Stimulated activated CD4-positive, alpha-beta T cell treated with anti-CD3 and anti-CD28 coated beads, TNF-alpha, amount 100 ng/mL, for 1 hour (primary cell): ENCODE measurements around the gene UBL7.
"Not testable (repeated sequence)": the region's sequence is repeated elsewhere in the genome, so short reads cannot be mapped to it uniquely, and the experiment has no call there.

Experiments used
- DNase-seq, 3 donors: peaks; one replicate each; pipeline ENCODE4 v3.0.0-alpha.2; 2020; ENCODE audit warnings: low read depth in 3 of 3, low spot score in 1 of 3

UBL7 gene

GRCh38 chr15:74464897-74465296, 3.9 kb upstream of the UBL7 start:
- DNase-seq = no peak

- DNase-seq = no peak
These were observed 3.3 kb upstream of the UBL7 start for GRCh38 chr15:74464216-74464615.

GRCh38 chr15:74463634-74464033, 2.7 kb upstream of the UBL7 start:
- no peak for DNase-seq

- no peak for DNase-seq
These were observed 1.0 kb upstream of the UBL7 start for GRCh38 chr15:74461847-74462511.

- no peak for DNase-seq
These were observed 662 bp downstream of the UBL7 start for GRCh38 chr15:74460298-74460697.

GRCh38 chr15:74459798-74460197, 1.2 kb downstream of the UBL7 start:
- DNase-seq = not testable (repeated sequence)

GRCh38 chr15:74458473-74458872, 2.5 kb downstream of the UBL7 start:
- no peak for DNase-seq

- not testable (repeated sequence) for DNase-seq
These were observed 3.9 kb downstream of the UBL7 start for GRCh38 chr15:74457036-74457435.

- DNase-seq = no peak
These were observed 6.0 kb downstream of the UBL7 start for GRCh38 chr15:74454764-74455500.

- DNase-seq = no peak
These were observed 6.8 kb downstream of the UBL7 start for GRCh38 chr15:74453925-74454763.

- DNase-seq = no peak
These were observed 8.8 kb downstream of the UBL7 start for GRCh38 chr15:74451861-74452835.

GRCh38 chr15:74451322-74451721, 9.6 kb downstream of the UBL7 start:
- DNase-seq = no peak

GRCh38 chr15:74449643-74450205, 11.2 kb downstream of the UBL7 start:
- DNase-seq = no peak

- no peak for DNase-seq
These were observed 11.9 kb downstream of the UBL7 start for GRCh38 chr15:74449095-74449494.

- no peak for DNase-seq
These were observed 14.9 kb downstream of the UBL7 start for GRCh38 chr15:74445816-74446763.

- no peak for DNase-seq
These were observed 16.6 kb downstream of the UBL7 start for GRCh38 chr15:74444106-74445062.

GRCh38 chr15:74443100-74443909, 17.7 kb downstream of the UBL7 start:
- no peak for DNase-seq
